H54 (cell line): ENCODE data around the gene GMPR.

ENCODE experiments used
- DNase-seq: peaks from one replicate; pipeline ENCODE4 v3.0.0; 2011; ENCODE audit warnings: low spot score, mixed read lengths; ENCODE audit not compliant: insufficient read length
- FAIRE-seq: peaks from 3 replicates; lab custom pipeline; 2011; peaks lifted over from hg19 to GRCh38; lab: Jason Lieb, UNC
- POLR2A ChIP-seq: IDR thresholded peaks from 2 replicates; pipeline ENCODE4 v1.6.1; 2011; ENCODE audit warnings: low read depth, mild to moderate bottlenecking, low read length

Gene GMPR

GRCh38 chr6:16302721-16303552 lies 64.5 kb downstream of the GMPR start:
- TF ChIP-seq POLR2A, result no peak
- FAIRE-seq (no peak), DNase-seq (no peak)

GRCh38 chr6:16305246-16305725 lies 66.9 kb downstream of the GMPR start:
- no peak for DNase-seq
- TF ChIP-seq POLR2A, result no peak
- FAIRE-seq, result no peak

GRCh38 chr6:16305788-16306187 lies 67.4 kb downstream of the GMPR start:
- no peak for DNase-seq
- no peak for TF ChIP-seq POLR2A
- FAIRE-seq, result no peak

GRCh38 chr6:16306334-16306733 lies 67.9 kb downstream of the GMPR start:
- FAIRE-seq, result no peak

GRCh38 chr6:16311763-16312162 lies 73.4 kb downstream of the GMPR start:
- FAIRE-seq, result no peak
- no peak for TF ChIP-seq POLR2A
- no peak for DNase-seq

More at GRCh38 chr6:16306334-16306733, 67.9 kb downstream of the GMPR start:
- DNase-seq, result no peak
- no peak for TF ChIP-seq POLR2A

GRCh38 chr6:16313732-16314131 lies 75.3 kb downstream of the GMPR start:
- no peak for DNase-seq
- no peak for FAIRE-seq
- no peak for TF ChIP-seq POLR2A

- TF ChIP-seq POLR2A, result no peak
- FAIRE-seq (no peak), DNase-seq (no peak)
Observed at GRCh38 chr6:16314296-16314695, 75.9 kb downstream of the GMPR start.

- no peak for TF ChIP-seq POLR2A
- FAIRE-seq, result peak; percentile 11
- peak; percentile 73 for DNase-seq
Observed at GRCh38 chr6:16316741-16317251, 78.4 kb downstream of the GMPR start.

- peak; percentile 55 for FAIRE-seq
- DNase-seq, result no peak
- TF ChIP-seq POLR2A, result no peak
Observed at GRCh38 chr6:16318538-16318937, 80.2 kb downstream of the GMPR start.

- no peak for FAIRE-seq
- TF ChIP-seq POLR2A, result no peak
- no peak for DNase-seq
Observed at GRCh38 chr6:16318953-16319720, 80.8 kb downstream of the GMPR start.

GRCh38 chr6:16319813-16320532 lies 81.6 kb downstream of the GMPR start:
- no peak for TF ChIP-seq POLR2A
- DNase-seq (no peak), FAIRE-seq (peak; percentile 80)

- DNase-seq (no peak), FAIRE-seq (no peak)
- no peak for TF ChIP-seq POLR2A
Observed at GRCh38 chr6:16320533-16321340, 82.3 kb downstream of the GMPR start.

- no peak for FAIRE-seq
- TF ChIP-seq POLR2A, result no peak
- DNase-seq, result no peak
Observed at GRCh38 chr6:16321341-16321710, 82.9 kb downstream of the GMPR start.
